Measurements from ENCODE around the gene TECR.

DNA sequence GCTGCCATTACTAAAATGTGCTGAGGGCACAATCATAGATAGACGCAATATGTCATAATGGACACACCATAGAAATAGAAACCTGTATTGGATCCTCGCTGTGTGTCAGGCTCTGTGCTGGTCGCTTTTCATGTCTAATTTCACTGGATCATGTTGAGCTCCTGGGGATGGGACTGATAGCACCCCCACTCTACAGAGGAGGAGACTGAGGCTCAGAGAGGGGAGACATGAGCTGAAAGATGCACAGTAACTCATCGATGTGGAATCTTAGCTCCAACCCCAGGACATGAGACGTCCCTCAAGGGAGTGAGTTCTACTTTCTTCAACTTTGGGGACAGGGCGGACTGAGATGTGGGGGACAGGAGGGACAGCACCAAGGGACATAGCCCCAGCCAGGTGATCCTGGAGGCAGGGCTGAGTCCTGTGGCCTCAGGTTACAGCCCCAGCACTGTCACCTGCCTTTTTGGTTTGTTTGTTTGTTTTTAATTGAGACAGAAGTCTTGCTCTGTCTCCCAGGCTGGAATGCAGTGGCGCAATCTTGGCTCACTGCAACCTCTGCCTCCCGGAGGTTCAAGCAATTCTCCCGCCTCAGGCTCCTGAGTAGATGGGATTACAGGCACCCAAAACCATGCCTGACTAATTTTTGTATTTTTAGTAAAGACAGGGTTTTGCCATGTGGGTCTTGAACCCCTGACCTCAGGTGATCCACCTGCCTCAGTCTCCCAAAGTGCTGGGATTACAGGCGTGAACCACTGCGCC, 26.9 kb upstream of the TECR start:
- TF ChIP-seq TAF1 (IDR thresholded peaks at IDR 0.05; ENCODE audit: borderline replicate concordance, low read depth, low read length), result no peak
- TF ChIP-seq POLR2AphosphoS5 (IDR thresholded peaks at IDR 0.05; ENCODE audit: low read depth, low read length), result no peak
- TF ChIP-seq POLR2A (IDR thresholded peaks at IDR 0.05; ENCODE audit: low read depth, low read length), result no peak
